Peyer's patch (tissue), 4 donors: ENCODE results near the gene ADGRB3. TPM values are rescaled to one million over a fixed set of nuclear protein-coding genes. Genes with fewer than 3 reads are reported as not detected.

Experiments used
- DNase-seq, 3 donors: peaks; one replicate each; pipeline ENCODE4 v3.0.0-alpha.2; 2017 to 2019
- H3K27ac ChIP-seq, 4 donors: fragments of 200-600 bp; sonication (generic); one replicate each; pipeline ENCODE4 v1.5.1; 2016 to 2019
- H3K27me3 ChIP-seq, 2 donors: fragments of 200-600 bp; sonication (generic); one replicate each; pipeline ENCODE4 v1.5.1; 2019
- H3K36me3 ChIP-seq, 3 donors: fragments of 200-600 bp; sonication (generic); one replicate each; pipeline ENCODE4 v1.5.1; 2016 to 2019
- H3K4me1 ChIP-seq, 4 donors: fragments of 200-600 bp; sonication (generic); one replicate each; pipeline ENCODE4 v1.5.1; 2016 to 2019
- H3K4me3 ChIP-seq, 4 donors: fragments of 200-600 bp; sonication (generic); 1 replicate in 3 of 4; 2 replicates in 1 of 4; pipeline ENCODE4 v1.5.1; 2016 to 2019; ENCODE audit warnings: mild to moderate bottlenecking in 1 of 4
- H3K9me3 ChIP-seq, 4 donors: fragments of 200-600 bp; sonication (generic); one replicate each; pipeline ENCODE4 v1.5.1; 2016 to 2019; ENCODE audit warnings: mild to moderate bottlenecking in 1 of 4
- POLR2A ChIP-seq, 2 donors: fragments of 450-650 bp; IDR thresholded peaks; one replicate each; pipeline ENCODE4 v1.5.1; 2017; ENCODE audit warnings: antibody characterized with exemption in 2 of 2, mild to moderate bottlenecking in 2 of 2, moderate library complexity in 2 of 2
- total RNA-seq, 4 donors: library from RNA; depleted of rRNA; stranded (reverse); fragments of >200 nt; gene quantifications; one replicate each; pipeline ENCODE4 v1.1.0, GENCODE V29; 2016
- TF ChIP-seq, protein P1 (sequence below), 6 experiments: fragments of 450-650 bp in 4 of 6; fragments of 200-600 bp in 2 of 6; sonication (generic) in 1 of 6; IDR thresholded peaks; one replicate each; pipeline ENCODE4 v1.5.1; 2017 to 2019; ENCODE audit warnings: antibody characterized with exemption in 6 of 6, mild to moderate bottlenecking in 3 of 6, moderate library complexity in 1 of 6

ADGRB3 gene
- total RNA-seq, 4 donors from 2014 or later: 1.2 to 9.9 (median 2.5) TPM

DNA sequence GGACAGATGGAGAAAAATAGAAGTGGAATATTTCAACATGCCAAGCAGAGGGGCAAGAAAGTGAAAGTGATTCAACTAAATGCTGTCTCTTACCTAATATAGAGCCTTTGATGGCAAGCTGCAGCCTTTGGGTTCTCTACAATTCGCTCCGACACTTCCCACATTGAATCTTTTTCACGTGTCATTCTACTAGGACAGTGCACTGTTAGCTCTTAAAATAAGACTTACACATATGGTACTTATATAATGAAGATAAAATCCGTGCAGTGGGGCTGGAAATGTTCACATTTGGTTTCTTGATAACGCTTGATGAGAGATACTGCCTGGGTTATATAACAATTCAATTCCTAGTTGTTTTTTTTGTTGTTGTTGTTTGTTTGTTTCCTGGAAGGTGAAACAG, 659.3 kb downstream of the ADGRB3 start:
- no peaks in the 10 kb centered on the region for H3K4me1 ChIP-seq
- H3K4me3 ChIP-seq: no peak overlapping the region
- TF ChIP-seq, protein P1, sequence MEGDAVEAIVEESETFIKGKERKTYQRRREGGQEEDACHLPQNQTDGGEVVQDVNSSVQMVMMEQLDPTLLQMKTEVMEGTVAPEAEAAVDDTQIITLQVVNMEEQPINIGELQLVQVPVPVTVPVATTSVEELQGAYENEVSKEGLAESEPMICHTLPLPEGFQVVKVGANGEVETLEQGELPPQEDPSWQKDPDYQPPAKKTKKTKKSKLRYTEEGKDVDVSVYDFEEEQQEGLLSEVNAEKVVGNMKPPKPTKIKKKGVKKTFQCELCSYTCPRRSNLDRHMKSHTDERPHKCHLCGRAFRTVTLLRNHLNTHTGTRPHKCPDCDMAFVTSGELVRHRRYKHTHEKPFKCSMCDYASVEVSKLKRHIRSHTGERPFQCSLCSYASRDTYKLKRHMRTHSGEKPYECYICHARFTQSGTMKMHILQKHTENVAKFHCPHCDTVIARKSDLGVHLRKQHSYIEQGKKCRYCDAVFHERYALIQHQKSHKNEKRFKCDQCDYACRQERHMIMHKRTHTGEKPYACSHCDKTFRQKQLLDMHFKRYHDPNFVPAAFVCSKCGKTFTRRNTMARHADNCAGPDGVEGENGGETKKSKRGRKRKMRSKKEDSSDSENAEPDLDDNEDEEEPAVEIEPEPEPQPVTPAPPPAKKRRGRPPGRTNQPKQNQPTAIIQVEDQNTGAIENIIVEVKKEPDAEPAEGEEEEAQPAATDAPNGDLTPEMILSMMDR (IDR thresholded peaks at IDR 0.05): no peak
- no peak for TF ChIP-seq POLR2A (IDR thresholded peaks at IDR 0.05)
- H3K36me3 ChIP-seq: no peaks in the 10 kb centered on the region
- H3K27me3 ChIP-seq: no peaks in the 10 kb centered on the region
- no peak for DNase-seq
- no peak overlapping the region for H3K27ac ChIP-seq
- no peaks in the 10 kb centered on the region for H3K9me3 ChIP-seq

DNA sequence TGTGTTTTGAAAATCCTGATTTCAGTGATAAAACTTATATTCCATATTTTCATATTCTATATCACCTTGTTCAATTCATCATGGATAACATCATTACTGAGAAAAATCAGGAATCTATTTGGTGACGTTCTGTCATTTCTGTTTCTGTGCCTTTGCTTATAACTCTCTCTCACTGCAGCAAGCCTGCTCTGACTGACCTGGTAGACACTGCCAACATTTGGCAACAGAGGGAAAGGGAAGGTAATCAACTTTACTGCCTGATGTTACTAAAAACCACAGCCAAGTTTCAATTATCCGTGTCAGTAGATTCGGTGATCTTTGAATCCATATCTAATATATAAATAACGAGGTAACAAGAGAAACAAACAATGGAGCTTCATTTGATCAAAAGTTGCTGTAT, 659.8 kb downstream of the ADGRB3 start:
- TF ChIP-seq, protein P1 (IDR thresholded peaks at IDR 0.05): no peak
- TF ChIP-seq POLR2A (IDR thresholded peaks at IDR 0.05): no peak
- no peak overlapping the region for H3K27ac ChIP-seq
- no peaks in the 10 kb centered on the region for H3K27me3 ChIP-seq
- no peaks in the 10 kb centered on the region for H3K4me1 ChIP-seq
- no peak for DNase-seq
- H3K36me3 ChIP-seq: no peaks in the 10 kb centered on the region
- no peaks in the 10 kb centered on the region for H3K9me3 ChIP-seq
- H3K4me3 ChIP-seq: no peak overlapping the region

DNA sequence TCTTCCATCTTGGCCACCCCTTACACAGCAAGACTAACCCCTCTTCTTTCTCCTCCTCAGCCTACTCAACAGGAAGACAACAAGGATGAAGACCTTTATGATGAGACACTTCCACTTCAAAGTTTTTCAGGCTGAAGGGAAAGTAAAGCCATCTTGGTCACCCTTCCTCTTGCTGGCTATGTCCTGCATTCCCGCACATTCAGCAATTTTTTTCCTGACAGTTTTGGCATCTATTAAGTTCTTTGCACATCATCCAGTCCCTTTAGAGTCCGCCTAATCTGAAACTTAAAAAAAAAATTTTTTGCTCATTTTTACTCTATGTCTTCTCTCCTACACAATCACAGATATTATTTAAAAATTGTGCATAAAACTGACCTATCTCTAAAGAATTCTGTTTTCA, 668.3 kb downstream of the ADGRB3 start:
- TF ChIP-seq POLR2A (IDR thresholded peaks at IDR 0.05): no peak
- TF ChIP-seq, protein P1 (IDR thresholded peaks at IDR 0.05): no peak
- DNase-seq: no peak
- no peaks in the 10 kb centered on the region for H3K27me3 ChIP-seq
- H3K27ac ChIP-seq: no peak overlapping the region
- no peaks in the 10 kb centered on the region for H3K36me3 ChIP-seq
- H3K4me3 ChIP-seq: no peak overlapping the region
- no peaks in the 10 kb centered on the region for H3K4me1 ChIP-seq
- no peaks in the 10 kb centered on the region for H3K9me3 ChIP-seq

DNA sequence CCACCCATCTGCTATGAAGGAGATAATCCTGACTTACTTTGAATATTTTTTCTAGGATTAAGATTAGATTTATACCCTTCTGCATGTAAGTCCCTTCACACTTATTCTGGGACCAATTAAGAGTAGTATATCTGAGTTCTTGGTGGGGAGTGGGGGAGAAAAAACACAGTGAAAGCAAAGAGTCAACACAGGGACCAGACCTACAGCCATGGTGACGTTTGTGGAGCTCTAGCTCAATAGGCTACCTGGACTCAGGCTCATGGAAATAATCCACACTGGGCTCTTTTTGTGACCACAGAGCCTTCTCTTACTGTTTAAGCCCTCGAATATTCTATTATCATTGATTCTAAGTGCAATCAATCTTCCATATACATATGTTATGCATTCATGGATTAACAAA, 670.4 kb downstream of the ADGRB3 start:
- Histone ChIP-seq H3K27ac (no peak overlapping the region), H3K36me3 (no peaks in the 10 kb centered on the region), H3K4me3 (no peak overlapping the region), H3K27me3 (no peaks in the 10 kb centered on the region), H3K9me3 (no peaks in the 10 kb centered on the region), H3K4me1 (no peaks in the 10 kb centered on the region)
- TF ChIP-seq, protein P1 (IDR thresholded peaks at IDR 0.05): no peak
- TF ChIP-seq POLR2A (IDR thresholded peaks at IDR 0.05): no peak
- DNase-seq: no peak

DNA sequence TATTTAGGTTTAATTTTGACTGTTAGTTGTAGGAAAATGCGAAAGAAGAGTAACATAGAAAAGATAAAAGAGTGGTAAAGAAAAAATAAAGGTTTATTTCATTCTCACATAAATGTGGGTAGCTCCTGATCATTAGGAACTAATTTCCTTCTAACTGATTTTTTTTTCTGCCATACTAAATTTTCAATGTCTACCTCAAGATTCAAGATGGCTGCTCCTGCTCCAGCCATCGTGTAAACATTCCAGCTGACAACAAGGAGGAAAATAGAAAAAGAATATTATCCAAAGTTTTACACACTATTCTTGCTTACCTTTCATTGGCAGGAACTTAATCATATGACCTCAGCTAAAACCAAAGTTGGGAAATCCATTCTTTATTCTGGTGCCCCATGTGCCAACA, 673.5 kb downstream of the ADGRB3 start:
- TF ChIP-seq, protein P1 (IDR thresholded peaks at IDR 0.05): no peak
- TF ChIP-seq POLR2A (IDR thresholded peaks at IDR 0.05): no peak
- no peaks in the 10 kb centered on the region for H3K27me3 ChIP-seq
- H3K27ac ChIP-seq: no peak overlapping the region
- no peaks in the 10 kb centered on the region for H3K36me3 ChIP-seq
- no peak overlapping the region for H3K4me3 ChIP-seq
- H3K4me1 ChIP-seq: no peaks in the 10 kb centered on the region
- no peak for DNase-seq
- no peaks in the 10 kb centered on the region for H3K9me3 ChIP-seq

DNA sequence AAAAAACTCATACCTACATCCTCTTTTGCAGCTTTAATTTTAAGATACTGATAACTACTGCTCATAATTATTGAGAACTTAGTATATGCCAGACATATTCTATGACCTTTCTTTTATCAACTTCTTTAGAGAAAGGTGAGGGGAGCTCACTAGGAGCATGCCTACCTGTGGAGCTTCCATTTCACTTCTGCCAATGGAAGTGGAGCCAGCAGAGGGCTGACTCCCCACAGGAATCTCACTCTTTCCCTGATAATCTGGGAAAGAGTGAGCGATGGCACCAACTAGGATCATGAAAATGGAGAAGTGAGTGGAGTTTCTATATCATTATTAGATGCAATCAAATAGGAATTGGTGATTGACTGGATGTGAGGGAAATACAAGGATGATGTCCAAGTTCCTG, 676.8 kb downstream of the ADGRB3 start:
- DNase-seq: no peak
- TF ChIP-seq, protein P1 (IDR thresholded peaks at IDR 0.05): no peak
- no peak for TF ChIP-seq POLR2A (IDR thresholded peaks at IDR 0.05)
- no peak overlapping the region for H3K4me3 ChIP-seq
- H3K4me1 ChIP-seq: no peaks in the 10 kb centered on the region
- no peaks in the 10 kb centered on the region for H3K36me3 ChIP-seq
- H3K27me3 ChIP-seq: no peaks in the 10 kb centered on the region
- no peaks in the 10 kb centered on the region for H3K9me3 ChIP-seq
- H3K27ac ChIP-seq: no peak overlapping the region
